KBM-7 (cell line): ENCODE results near the gene EEF1A2.
A peak's percentile ranks its signal among the peaks of the same experiment; 100 is the strongest.

Experiments
- DNase-seq: peaks from one replicate; pipeline ENCODE4 v3.0.0-alpha.2; 2015
- in situ Hi-C: fragments of 300-500 bp; cut with MboI; formaldehyde crosslinking; loops from 2 replicates; pipeline ENCODE4 v1.14.3; 2020; ENCODE audit warnings: low sequenced_read_pairs, low pct_unique_long_range_greater_than_20kb, mixed read lengths

The EEF1A2 gene

DNA sequence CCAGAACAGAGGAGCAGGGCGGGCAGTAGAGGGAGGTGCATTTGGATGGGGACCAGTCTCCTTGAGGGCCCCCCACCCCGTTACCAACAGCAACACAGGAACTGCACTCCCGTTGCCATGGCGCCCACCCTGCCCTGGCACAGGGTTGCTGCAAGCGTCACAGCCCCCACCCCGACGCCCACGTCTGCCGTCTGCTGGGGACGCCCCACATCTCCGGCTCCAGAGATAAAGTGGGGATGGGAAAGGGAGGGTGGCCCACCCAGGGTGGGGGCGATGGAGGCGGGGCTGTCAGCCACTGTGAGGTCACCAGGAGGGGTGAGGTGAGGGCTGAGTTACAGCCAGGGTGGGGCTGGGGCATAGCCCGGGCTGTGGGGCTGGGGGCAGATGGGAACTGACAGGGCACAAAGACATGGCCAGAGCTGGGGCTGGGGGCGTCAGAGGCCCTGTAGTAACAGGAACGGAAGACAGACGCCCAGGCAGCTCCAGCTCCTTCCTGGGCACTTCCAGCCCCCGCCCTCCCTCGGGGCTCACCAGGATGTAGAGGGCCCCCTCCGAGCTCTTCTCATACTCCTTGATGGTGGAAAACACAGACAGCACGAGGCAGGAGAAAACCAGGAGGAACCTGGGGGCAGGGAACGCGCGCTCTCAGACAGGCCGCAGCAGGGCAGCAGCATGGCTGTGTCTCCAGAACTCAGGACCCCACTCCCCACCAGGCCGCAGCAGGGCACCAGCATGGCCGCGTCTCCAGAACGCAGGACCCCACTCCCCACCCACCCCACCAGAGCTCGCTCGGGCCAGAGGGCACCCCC lies 52.5 kb downstream of the EEF1A2 start:
- in situ Hi-C loops = no loop called here
- no peak for DNase-seq

DNA sequence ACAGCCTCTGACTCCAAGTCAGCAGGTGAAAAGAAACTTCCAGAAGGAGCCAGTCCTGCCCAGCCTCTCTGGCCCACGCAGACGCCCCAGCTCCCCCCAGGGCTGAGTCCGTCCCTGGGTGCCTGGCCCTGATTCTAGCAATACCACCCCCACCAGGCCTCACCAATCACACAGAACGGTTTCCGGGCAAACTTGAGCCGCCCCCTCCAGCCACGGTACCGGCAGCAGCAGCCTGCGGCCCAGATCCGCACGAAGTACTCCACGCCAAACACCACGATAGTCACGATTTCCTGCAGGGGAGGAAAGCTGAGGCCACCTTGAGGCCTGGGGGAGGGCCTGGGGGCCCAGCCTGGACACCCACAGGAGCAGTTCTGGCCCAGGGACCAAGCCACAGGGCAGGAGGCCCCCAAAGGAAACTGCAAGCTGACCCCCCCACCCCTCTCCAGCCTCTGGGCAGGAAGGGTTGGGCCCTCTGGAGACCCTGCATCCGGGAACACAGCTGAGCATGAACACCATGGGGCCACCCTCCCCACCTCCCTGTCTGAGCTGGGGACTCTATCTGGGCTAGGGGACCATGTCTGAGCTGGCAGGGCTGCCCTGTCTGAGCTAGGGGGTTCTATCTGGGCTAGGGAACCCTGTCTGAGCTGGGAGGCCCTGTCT lies 53.7 kb downstream of the EEF1A2 start:
- DNase-seq = no peak
- in situ Hi-C loops = no loop called here

DNA sequence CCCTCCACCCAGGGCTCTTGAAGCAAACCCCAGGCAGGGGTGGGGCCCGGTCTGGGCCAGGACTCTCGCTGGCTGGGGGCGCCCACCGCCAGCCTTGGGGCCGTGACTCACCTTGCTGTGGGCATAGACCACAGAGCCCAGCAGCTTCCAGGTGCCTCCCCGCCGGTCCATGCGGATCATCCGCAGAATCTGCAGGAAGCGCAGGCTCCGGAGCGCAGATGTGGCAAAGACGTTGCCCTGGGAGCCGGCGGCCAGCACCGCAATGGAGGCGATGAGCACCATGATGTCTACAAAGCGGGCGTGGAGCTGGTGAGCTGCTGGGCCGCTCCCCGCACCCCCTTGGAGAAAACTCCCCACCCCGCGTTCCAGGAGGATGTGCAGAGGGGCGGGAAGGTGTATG lies 54.3 kb downstream of the EEF1A2 start:
- no peak for DNase-seq
- in situ Hi-C loops = no loop called here

DNA sequence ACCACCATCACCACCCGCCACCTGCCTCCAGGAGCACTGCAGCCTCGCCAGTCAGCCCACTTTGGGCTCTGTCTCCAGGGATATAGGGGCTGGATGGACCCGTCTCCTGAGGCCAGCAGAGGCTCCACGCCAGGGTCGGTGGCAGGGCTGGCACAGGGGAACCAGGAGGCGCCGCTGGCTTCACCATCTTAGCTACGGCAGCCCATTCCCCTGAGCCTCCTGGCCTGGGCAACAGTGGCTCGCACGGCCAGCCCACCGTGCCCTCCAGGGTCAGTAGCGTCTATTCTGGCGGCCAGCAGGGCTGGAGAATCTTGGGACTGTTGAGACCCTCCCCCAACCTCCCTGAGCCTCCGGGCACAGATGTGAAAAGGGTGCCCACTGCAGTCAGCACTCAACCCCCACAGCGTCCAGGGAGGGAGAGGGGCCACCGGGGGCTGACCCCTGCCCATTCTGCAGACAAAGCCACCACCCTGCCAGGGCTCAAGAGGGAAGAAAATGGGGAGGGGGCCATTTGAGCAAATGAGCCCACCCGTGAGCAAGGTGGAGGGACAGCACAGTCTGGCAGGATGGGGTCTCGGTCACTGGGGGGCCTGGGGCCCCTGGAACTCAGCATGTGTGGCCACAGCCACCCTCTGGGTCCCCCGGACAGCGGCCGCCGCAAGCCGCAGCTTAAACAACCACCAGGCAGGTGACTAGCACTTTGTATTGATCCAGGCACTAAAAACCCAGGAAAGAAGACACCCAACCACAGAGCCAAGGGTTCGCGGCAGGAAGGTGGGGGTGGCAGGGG lies 55.1 kb downstream of the EEF1A2 start:
- in situ Hi-C loops = no loop called here

DNA sequence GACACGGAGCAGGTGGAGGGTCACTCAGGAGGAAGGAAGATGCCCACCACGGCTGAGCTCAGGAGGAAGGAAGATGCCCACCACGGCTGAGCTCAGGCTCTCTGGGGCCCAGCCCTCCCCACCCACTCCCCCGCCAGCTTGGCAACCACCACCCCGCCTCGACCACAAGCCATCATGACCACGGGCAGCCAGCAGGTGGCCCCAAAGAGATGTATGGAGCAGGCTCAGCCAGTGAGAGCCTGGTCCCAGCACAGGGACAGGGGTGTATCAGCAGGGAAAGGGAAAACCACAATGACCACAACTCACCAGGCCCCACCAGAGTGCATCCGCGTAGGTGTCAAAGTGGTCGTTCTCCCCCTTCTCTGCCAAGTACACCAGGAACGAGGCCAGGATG lies 56.8 kb downstream of the EEF1A2 start:
- in situ Hi-C loops = no loop called here
- peak; percentile 80 for DNase-seq

More for the DNA sequence above, 55.1 kb downstream of the EEF1A2 start:
- DNase-seq = no peak

DNA sequence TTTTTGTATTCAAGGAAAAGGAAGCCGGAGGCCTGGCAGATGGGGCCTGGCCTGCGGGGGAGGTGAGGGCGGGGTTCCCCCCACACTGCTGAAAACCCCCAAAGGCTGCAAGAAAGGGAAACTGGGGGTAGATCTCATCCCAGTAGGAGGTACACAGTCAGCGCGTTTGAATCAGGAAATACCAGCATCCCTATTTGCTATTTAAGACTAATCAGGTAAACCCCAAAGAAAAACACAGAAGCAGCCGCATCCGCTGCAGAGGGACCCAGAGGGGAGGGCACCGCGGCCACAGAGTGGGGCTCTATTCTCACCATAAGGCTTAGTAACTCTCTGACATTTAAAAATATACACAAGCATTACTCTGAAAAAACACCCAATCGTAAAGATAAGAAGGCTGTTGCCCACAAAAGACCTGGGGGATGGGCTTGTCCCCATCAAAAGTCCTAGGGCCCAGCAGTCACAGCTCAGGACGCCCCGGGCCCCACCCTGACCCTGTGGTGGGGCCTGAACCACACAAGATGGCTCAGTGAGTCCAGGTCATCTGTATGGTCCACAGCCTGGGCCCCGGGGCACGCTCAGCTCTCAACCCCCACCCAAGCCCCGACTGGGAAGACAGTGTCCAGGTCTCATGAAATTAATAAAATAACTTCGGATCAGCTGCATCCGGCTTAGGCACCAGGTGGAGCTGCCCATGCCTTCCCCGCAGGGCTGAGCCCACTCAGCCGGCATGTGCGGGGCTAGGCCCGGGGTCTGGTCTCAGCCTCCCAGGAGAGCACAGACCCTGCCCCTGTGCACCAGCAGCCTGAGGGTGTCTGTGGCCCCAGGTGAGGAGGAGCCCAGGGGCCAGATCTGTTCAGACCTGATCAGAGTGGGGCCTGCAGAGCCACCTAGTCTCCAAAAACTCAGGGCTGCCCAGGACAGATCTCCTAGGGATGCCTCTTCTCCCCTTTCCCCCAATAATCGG lies 57.5 kb downstream of the EEF1A2 start:
- in situ Hi-C loops = no loop called here
- peak; percentile 75 for DNase-seq

DNA sequence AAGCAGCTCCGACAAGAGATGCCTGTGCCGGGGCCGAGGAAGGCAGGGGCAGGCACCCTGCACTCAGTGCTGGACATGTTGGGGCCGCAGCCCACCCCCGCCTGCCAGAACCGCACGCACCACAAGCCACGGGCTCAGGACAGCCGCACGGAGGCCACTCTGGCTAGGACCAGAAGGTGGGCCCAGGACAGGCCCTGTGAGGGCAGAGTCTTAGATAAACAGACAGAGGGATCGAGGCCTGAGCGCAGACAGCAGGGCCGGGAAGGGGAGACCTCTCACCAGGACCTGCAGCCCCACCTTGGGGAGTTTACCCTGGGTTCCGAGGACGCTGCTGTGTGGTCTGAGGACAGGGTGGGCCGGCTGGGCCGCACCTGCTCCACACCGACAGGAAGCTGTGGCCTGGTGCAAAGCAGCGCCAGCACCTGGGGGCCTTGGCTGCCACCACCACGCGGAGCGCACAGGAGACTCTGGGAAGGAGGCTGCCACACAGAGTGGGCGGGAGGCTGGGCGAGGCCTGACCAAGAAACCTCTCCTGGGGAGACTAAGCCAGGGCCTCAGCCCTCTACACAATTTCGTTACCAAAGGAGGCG lies 58.4 kb downstream of the EEF1A2 start:
- no peak for DNase-seq
- in situ Hi-C loops = no loop called here

DNA sequence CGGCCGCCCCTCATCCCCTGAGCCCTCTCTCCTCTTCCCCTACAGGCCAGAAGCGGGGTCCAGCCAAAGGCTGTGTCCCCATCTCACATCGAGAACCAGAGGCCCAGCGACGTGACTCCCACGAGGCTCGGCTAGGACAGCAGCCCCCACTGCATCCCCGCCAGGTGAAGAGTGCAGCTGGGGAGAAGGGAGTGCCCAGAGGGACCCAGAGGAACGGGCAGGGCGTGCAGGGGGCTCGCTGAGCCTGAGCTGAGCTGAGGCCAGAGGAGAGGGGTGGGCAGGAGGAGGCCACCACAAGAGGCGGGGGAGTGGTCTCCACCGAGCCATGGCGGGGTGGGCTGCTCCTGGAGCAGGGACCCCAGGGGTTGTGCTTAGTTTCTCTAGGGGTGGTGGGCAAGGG lies 59.0 kb downstream of the EEF1A2 start:
- in situ Hi-C loops = no loop called here
- no peak for DNase-seq

DNA sequence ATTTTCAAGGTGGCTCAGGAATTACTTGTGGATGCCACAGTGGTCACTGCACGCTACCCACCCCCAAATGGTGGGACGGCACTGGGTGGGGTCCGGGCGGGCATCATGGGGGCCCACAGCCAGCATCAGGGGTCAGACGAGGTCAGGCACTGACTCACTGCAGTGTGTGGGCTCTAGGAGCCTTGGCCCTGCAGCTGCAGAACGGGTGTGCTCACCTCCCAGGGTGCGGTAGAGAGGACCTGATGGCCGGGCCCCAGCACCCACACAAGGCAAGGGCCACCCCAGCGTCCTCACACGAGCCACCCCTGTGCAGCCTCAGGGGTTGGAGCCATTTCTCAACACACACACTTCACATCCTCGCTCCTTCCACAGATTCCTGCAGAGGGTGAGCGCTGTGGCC lies 60.8 kb downstream of the EEF1A2 start:
- DNase-seq = no peak
- in situ Hi-C loops = no loop called here
